ENCODE data around the gene FXYD7.

Gene FXYD7

DNA sequence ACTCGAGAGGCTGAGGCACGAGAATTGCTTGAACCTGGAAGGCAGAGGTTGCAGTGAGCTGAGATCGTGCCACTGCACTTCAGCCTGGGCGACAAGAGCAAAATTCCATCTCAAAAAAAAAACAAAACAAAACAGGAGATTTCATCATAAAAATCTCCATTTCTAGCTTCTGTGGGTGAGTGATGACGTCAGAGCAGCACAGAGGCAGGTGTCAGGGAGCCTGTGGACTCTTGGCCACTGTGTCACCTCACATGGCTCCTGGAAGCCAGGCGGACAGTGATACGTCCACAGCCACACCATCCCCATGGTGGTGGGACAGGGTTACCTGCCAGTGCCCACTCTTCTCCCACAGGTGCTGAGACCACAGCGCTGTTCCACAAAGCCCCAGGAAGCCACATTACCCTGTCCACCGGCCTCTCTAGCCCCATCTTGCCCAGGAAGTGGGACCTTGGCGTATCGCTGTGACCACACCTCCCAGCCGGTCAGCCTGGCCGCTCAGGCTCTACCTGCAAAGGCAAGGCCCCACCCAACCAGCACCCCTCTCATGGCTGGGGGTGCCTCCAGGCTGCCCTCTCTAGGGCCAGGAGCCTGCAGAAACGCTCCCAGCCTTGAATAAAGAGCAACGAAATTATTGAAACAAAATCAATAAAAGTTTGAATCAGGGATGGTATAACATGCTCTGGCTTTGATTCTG lies 29.9 kb upstream of the FXYD7 start:
- DNase-seq = no peak

DNA sequence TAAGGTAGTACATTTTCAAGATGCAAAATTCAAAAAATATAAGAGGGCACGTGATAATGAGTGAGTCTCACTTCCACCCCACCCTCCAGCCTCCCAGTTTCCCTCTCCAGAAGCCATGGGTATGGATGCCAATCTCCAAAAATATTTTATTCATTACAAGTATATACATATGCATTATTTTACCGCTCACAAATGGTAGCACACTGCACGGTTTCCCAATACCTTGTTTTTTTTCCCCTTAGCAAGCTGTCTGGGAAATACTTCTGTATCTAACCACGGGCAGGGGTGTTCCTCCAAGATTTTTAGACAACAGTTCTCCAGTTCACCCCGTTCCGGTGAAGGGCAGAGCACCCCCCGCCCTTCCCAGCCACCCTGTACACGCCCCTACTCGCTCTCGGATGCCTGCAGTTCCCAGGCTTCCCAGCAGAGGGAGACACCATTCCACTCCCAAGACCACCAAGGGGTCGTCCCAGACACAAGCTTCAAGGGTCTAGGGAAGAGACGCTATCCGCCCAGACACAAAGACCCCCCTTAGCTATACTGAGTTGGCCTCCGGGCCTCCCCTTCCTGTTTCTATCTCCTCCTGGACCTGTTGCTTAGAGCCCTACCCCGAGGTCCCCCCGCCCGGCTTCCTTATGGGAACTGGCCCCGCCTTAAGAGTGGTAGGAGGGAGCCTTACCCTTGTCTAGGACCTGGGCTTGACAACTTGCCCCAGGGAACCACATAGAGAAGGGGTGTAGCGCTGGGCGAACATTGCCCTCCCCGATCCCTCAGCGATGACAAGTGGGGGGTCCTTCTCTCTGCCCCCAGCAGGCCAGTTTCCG lies 28.5 kb upstream of the FXYD7 start:
- peak; percentile 68 for DNase-seq

DNA sequence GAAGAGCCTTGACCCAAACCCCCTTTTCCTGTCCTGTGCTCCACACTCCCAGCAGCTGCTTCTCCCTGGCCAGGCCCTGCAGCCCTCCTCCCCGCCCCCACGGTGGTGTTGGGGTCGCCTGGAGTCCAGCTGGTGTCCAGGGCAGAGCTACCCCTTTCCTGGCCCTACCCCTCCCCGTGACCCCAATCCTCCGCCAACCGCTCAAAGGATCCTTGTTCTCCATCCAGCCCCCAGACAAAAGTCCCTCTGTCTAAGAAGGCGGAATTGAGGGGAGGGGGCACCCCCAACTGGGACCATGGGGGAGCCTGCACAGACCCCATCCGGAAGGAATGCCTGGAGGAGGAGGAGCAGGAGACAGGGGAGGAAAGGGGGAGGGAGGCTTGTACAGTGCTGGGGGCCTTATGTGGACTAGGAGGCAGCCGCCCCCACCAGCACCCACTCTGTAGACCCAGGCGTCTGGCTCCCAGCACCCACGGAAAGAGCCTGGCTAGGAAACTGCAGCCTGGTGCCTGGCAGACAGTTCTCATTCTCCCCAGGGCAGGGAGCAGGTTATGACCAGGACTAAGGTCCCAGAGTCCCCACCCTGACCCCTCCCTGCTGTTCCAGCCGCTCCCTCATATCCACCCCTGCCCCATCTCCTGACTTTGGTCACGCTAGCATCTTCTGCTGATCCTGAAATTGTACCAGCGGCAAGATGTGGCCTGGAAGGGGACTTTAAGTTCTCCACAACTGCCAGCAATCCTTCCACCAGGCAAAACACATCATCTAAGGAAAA lies 27.7 kb upstream of the FXYD7 start, which contains the start of gene FXYD3:
Gene FXYD3 (plus strand): TSS at position 647 of the 775 bp plus-strand sequence. CDS start 3,554 bp downstream, outside the sequence.
- DNase-seq = no peak

DNA sequence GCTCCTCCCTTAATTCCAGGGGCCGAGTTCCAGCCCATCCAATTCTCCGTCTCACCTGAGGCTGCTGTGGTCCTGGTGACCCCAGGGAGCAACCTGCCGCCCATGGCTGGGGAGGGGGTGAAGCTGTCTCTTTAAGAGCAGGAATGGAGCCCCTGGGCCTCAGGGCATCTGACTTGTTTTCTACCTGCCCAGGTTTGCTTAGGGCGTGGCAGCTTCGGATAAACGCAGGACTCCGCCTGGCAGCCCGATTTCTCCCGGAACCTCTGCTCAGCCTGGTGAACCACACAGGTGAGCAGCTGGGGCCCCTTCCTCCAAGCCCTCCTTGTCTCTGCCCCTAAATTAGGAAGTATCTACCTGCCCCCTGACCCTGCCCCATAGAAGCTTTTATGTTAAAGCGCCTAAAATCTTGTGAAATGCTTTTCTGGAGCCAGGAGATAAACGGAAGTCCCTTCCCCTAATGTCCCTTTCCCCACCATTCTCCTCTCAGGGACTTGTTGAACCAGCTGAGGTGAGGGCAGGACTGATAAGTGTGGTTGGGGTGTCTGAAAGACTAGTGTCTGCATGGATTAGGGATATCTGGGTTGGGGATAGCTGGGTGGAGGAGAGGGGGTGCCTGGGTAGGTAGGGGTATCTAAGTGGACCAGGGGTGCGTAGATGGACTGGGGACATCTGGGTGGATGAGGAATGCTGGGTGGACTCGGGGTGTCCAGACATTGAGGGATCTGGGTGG lies 26.8 kb upstream of the FXYD7 start:
- DNase-seq = no peak

DNA sequence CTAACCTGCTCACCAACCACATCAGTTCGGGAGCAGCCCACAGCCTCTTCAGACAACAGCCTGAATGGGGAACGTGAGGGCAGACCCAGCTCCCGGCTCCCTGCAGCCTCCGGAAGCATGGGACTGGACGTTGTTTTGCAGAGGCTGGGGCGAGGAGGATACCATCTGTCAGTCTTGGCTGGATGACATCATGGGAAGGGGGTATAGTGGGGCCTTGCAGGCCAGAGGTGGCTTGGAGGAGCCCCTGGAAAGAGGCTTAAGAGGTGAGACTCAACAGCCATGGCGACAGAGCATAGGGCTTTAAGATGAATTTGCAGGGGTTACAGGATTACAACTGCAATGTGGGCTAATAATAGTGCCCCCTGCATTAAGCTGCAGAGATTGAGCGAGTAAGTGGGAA lies 25.9 kb upstream of the FXYD7 start:
- no peak for DNase-seq

DNA sequence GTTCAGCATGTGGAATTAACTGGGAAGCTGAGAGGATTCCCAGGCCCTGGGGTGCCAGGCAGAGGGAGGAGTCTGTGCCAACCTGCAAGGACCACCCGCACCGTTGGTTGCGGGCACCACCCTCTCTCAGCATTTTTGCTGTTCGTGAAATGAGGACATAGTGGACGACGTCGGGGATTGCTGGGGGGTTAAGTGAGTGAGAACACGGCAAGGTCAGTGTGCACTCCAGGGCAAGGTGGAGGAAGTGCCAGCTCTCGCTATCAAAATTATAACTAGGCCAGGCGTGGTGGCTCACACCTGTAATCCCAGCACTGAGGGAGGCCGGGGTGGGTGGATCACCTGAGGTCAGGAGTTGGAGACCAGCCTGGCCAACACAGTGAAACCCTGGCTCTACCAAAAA lies 25.3 kb upstream of the FXYD7 start:
- no peak for DNase-seq

DNA sequence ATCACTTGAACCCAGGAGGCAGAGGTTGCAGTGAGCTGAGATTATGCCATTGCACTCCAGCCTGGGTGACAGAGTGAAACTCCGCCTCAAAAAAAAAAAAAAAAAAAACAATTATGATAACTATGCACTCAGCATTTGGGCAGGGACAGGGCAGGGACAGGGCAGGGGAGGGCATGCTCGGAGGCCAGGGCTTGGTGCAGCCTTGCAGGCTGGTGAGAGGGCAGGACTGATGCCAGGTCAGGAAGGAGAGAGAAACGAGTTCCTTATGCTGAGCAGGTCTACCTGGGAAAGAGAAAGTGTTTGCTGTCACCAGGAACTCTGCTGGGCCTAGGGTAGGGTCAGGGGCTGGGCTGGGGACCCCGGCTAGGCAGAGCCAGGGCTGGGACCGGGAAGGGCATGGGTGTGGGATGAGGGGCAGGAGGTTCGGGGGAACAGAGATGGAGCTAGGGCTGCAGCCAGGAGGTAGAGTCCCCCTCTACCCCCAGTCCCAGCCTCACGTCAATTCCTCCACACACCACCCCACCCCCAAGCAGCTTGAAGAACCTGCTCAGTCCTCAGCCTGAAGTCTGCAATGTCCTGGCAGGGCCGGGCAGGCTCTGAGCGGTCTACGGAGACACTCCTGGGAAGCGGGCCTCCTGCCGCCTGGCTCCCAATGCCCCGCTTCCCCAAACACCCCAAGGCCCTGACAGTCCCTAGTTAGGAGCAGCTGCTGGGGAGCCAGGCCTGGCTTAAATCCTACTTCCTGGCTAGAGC lies 24.6 kb upstream of the FXYD7 start:
- no peak for DNase-seq

DNA sequence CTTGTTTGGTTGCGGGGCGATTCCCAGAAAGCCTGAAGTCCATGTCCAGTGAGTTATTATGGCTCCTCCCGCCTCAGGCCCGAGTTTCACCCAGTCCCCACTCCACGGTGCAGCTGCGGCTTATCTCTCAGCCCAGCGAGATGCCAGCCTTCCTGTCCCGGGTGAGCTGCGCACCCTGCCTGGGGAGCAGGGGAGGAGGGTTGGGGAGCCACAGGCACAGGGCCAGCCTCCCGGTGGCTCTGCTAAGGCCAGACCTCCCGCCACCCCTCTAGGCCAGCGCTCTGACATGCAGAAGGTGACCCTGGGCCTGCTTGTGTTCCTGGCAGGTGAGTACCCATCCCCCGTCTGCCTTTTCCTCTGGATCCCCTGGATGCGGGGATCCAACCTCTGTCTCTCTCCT lies 24.0 kb upstream of the FXYD7 start:
- no peak for DNase-seq

DNA sequence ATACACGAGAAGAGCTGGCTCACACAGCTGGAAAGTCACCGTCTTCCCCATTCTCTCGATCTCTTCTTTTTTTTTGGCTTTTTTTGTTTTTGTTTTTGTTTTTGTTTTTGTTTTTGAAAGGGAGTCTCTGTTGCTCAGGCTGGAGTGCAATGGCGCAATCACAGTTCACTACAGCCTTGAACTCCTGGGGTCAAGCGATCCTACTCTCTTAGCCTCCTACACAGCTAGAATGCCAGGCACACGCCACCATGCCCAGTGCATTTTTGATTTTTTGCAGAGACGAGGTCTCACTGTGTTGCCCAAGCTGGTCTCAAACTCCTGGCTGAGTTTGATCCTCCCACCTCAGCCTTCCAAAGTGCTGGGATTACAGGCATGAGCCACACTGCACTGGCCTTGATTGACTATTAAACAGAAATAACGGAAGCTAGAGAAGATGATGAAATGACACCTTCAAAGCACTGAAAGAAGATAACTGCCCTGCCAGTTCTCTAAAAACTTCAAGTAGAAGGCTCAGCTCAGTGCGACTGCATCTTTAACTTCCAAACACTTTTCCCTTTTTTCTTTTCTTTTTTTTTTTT lies 23.4 kb upstream of the FXYD7 start:
- no peak for DNase-seq

DNA sequence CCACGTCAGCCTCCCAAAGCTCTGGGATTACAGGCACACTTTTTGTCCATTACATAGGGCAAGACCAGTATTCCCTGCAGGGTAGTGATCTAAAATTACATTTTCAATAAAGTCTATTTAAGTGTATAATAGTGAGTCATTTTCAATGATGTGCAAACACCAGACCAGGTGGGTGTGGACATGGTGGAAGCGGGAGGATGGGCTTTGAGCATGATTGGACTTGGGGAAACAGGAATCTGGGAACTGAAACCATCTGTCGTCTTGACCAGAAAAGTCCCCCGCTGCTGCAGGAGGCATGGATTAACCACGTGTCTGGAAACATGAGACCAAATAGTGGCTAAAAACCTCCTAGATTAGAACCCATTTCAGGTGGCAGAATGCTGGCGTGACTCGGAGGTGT lies 22.6 kb upstream of the FXYD7 start:
- no peak for DNase-seq

DNA sequence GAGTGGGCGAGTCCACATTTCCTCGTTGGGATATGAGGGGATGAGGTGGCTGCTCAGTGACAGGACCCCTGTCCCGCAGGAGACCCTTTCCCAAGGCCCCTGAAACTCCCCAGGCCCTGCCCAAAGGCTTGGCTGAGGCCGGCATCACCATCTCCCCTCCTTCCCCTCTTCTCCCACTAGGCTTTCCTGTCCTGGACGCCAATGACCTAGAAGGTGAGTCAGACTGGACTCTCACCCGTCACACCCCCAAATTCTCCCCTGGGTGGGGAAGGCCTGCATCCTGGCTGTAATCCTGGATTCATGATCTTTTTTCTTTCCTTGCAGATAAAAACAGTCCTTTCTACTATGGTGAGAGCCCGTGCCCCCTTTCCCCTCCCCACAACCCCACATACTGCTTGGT lies 22.2 kb upstream of the FXYD7 start:
- no peak for DNase-seq

DNA sequence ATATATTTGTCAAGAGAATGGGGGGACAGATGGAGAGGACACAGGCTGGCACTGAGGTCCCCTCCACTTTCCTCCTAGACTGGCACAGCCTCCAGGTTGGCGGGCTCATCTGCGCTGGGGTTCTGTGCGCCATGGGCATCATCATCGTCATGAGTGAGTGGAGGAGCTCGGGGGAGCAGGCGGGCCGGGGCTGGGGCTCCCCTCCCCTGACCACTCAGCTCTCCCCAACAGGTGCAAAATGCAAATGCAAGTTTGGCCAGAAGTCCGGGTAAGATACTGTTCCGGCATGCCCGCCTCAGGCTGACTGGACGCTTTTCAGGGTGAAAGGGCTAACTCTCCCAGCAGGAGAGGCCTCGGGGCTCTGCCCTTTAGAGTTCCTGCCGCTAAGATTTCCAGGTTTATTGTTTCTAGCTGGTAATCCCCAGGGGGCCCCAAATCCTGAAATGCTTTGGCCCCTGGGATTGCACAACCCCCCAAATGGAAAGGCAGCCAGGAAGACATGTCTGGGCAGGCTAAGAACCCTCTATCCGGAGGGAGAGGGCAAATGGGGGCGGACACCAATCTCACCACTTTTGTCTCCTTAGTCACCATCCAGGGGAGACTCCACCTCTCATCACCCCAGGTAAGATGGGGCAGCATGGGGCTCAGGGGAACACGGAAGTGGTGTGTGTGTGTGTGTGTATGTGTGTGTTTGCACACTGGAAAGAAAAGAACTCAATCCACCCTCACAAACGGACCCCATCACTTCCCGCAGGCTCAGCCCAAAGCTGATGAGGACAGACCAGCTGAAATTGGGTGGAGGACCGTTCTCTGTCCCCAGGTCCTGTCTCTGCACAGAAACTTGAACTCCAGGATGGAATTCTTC lies 20.1 kb upstream of the FXYD7 start:
- no peak for DNase-seq

DNA sequence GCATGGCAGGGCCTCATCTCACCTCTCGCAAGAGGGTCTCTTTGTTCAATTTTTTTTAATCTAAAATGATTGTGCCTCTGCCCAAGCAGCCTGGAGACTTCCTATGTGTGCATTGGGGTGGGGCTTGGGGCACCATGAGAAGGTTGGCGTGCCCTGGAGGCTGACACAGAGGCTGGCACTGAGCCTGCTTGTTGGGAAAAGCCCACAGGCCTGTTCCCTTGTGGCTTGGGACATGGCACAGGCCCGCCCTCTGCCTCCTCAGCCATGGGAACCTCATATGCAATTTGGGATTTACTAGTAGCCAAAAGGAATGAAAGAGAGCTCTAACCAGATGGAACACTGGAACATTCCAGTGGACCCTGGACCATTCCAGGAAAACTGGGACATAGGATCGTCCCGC lies 19.5 kb upstream of the FXYD7 start:
- no peak for DNase-seq

DNA sequence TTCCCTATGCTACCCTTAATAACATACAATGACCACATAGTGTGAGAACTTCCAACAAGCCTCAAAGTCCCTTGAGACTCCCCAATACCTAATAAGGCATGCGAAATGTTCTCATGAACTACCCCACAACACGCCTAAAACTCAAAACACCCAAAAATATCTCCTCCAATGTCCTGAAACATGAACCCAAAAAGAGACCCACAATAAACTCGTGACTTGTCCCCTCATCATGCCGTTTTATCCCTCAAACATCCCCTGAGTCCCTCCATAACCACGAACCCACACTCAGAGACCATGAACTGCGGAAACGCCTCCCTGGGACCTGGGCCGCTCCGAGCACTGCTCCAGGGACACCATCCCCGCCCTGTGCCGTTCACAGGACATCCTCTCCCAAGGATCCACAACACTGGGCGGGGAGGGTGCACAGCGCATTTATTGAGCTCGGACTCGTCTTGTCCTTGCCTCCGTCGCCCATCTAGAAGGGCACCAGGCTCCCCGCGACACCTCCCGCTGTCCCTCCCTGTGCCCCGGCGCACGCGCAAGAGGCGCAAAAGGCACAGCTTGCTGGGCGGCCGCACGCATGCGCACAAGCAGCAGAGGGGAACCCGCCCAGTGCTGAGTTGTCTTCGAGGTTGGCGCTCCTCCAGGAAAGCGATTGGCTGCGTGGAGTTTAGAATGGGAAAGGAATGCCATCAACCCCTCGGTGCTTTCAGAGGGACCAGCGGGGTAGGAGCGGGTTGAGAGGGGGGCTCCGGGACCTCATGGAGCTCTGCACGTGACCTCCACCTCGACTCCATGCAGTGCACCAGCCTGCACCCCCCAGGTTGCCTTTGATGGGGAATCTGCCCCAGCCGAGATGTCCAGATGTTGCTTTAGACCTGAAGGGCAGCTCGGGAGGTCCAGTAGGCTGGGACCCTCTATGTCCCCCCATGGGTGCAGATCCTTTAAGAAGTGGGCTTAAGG lies 18.7 kb upstream of the FXYD7 start:
- peak; percentile 90 for DNase-seq

DNA sequence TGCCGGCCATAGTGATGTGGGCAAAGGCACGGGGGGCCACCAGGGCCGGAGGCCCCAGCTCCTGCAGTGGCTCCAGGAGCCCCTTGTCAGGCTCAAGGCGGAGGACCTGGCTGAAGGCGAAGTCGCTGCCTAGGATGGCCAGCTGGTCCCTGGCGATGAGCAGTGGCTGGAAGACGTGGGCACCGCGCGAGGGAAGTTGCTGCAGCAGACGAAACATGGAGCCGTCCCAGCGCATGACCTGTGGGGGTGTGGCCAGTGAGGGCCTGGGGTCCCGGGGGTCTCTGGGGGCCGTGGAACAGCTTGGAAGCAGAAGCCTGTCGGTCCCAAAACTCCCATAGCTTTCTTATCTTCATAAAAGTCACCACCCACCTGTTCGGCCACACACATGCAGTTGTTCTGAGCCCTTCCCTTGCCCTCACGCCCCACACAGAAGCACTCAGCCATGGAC lies 17.8 kb upstream of the FXYD7 start:
- DNase-seq = no peak

DNA sequence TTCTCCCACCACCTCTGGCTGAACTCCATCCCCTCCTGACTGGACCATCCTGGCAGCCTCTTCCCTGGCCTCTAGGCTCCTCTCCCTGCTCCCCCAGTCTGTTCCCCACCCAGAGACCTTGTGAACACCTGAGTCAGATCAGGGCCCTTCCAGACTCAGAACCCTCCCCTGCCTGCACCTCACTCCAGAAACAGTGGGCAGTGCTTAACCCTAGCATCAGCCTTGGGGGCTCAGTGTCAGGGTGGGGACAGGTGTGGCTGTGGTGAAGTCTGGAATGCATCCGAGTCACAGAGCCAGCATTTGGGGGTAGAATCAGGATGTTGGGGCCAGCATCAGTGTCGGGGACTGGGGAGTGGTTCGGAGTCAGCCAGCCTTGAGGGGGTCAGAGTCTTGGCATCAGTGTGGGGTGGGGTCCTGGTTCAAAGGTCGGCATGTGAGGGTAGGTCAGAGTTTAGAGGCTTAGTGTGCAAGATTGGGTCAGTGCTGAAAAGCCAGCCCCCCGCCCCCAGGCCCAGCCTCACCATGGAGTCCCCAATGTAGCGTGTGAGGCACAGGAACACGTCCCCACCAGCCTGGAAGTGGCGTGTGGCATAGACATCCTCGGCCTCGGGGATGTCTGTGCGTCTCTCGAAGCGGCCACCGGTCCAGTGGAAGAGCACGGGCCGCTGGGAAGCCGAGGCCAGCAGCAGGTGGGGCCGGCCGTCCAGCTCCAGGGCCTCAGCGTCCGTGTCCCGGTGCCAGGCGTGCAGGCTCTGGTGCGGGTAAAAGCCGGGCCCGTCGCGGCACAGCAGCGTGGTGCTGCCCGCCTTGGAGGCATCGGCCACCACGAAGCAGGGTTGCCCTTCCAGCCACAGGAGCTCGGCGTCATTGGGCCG lies 17.1 kb upstream of the FXYD7 start:
- DNase-seq = no peak

DNA sequence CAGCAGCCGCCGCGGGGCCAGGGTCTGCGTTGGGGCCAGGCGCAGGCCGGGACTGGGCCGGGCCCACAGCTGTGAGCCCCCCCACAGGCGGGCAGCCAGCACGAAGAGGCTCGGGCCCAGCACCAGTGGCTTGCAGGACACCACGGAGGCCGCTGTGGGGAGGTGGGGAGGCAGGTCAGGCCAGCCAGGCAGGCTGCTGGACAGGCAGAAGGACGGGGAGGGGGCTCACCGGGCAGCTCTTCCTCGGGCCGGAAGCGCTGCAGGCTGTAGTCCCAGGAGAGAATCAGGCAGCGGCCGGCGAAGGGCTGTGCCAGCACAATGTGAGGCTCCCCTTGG lies 16.5 kb upstream of the FXYD7 start:
- DNase-seq = no peak

DNA sequence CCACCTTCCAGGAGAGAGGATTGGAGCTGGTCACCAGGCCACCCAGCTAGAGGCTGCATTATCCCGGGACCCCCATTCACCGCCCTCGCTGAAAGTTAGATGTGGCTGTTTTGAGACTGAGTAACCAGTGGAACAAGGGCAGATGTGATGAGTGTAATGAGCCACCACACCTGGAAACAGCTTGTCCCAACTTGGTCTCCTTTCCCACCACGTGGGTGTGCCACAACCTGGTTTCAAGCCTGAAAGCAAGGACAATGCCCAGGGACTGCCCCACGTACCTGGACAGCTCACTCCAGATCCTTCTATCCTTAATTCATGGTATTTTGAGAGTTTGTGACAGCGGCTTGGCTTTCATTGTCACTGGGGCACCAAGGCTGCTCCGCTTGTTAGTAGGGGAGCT lies 15.2 kb upstream of the FXYD7 start:
- DNase-seq = no peak

Measured in activated CD4-positive, alpha-beta T cell treated with anti-CD3 and anti-CD28 coated beads, Interleukin-2, Interleukin-6, amounts not matched to agents 100 ng/mL and 50 ng/mL, durations not matched to agents 16 hours and 8 hours (primary cell).